ENCODE measurements around the gene TNIK.

DNA sequence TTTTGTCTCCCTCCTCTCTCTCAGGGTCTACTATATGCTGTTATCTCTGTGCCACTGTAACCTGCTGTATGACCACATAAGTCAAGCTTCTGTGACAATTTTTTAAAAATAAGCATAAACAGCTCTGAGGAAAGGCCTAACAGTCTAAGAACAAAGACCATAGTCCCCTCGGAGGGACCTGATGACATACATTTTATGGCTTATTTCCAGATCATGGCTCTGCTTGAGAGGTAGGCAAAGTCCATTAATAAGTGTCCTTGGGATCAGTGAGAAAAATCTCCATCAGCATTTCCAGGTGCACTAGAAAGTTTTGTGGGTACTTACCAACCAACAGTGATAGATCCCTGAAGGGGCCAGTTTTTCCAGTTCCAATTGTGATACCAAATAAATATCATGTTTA, 123.8 kb downstream of the TNIK start:
- TF ChIP-seq, protein P1, sequence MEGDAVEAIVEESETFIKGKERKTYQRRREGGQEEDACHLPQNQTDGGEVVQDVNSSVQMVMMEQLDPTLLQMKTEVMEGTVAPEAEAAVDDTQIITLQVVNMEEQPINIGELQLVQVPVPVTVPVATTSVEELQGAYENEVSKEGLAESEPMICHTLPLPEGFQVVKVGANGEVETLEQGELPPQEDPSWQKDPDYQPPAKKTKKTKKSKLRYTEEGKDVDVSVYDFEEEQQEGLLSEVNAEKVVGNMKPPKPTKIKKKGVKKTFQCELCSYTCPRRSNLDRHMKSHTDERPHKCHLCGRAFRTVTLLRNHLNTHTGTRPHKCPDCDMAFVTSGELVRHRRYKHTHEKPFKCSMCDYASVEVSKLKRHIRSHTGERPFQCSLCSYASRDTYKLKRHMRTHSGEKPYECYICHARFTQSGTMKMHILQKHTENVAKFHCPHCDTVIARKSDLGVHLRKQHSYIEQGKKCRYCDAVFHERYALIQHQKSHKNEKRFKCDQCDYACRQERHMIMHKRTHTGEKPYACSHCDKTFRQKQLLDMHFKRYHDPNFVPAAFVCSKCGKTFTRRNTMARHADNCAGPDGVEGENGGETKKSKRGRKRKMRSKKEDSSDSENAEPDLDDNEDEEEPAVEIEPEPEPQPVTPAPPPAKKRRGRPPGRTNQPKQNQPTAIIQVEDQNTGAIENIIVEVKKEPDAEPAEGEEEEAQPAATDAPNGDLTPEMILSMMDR (IDR thresholded peaks at IDR 0.05), result no peak
- TF ChIP-seq POLR2A (IDR thresholded peaks at IDR 0.05), result no peak

Measured in gastroesophageal sphincter (tissue), 3 donors.